HG02623 (cell line): ENCODE results near the gene RABL2A.
"Not testable (repeated sequence)": the region's sequence is repeated elsewhere in the genome, so short reads cannot be mapped to it uniquely, and the experiment has no call there.

Experiments used
- ATAC-seq: cut with Tn5 transposase; IDR thresholded peaks from one replicate; pipeline ENCODE4 v1.9.1; 2021; ENCODE audit warnings: moderate library complexity; ENCODE audit not compliant: unreplicated experiment

Gene RABL2A

GRCh38 chr2:113606036-113606435 is 21.0 kb upstream of the RABL2A start:
- ATAC-seq: not testable (repeated sequence)

- not testable (repeated sequence) for ATAC-seq
Measured at GRCh38 chr2:113609822-113610221, 17.2 kb upstream of the RABL2A start.

GRCh38 chr2:113621002-113621401 is 6.1 kb upstream of the RABL2A start:
- ATAC-seq: not testable (repeated sequence)

GRCh38 chr2:113625906-113626305 is 1.2 kb upstream of the RABL2A start:
- not testable (repeated sequence) for ATAC-seq

GRCh38 chr2:113632849-113633345 is 5.8 kb downstream of the RABL2A start:
- not testable (repeated sequence) for ATAC-seq

DNA sequence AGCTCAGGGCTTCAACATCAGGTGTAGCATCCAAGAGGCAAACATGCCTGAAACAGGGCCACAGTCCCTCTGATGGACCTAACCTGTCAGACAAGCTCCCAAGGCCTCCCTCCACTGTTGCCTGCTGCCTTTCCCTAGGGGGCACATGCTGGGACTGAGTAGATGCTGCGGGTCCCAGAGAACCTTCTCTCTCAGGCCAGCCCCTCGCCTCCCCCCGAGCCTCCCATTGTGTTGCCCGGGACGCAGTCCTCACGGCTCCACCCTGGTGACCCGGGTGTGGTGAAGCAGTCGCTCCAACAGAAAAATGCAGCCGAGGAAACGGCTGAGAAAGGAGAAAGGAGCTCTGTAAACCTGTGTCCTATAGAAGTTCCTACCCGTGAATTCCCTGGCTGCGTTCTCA is 8.3 kb downstream of the RABL2A start:
- not testable (repeated sequence) for ATAC-seq

- ATAC-seq: not testable (repeated sequence)
Measured at GRCh38 chr2:113636226-113636625, 9.2 kb downstream of the RABL2A start.

GRCh38 chr2:113638084-113638483 is 11.0 kb downstream of the RABL2A start:
- not testable (repeated sequence) for ATAC-seq

- not testable (repeated sequence) for ATAC-seq
Measured at GRCh38 chr2:113646217-113646616, 19.2 kb downstream of the RABL2A start.

- not testable (repeated sequence) for ATAC-seq
Measured at GRCh38 chr2:113650834-113651815, 24.1 kb downstream of the RABL2A start.

- not testable (repeated sequence) for ATAC-seq
Measured at GRCh38 chr2:113652599-113652998, 25.5 kb downstream of the RABL2A start.

GRCh38 chr2:113656031-113656624 is 29.1 kb downstream of the RABL2A start:
- ATAC-seq: not testable (repeated sequence)

GRCh38 chr2:113657735-113658134 is 30.7 kb downstream of the RABL2A start:
- not testable (repeated sequence) for ATAC-seq

GRCh38 chr2:113663285-113664060 is 36.4 kb downstream of the RABL2A start:
- not testable (repeated sequence) for ATAC-seq

GRCh38 chr2:113664761-113665533 is 37.9 kb downstream of the RABL2A start:
- not testable (repeated sequence) for ATAC-seq

GRCh38 chr2:113669013-113669412 is 41.9 kb downstream of the RABL2A start:
- not testable (repeated sequence) for ATAC-seq

DNA sequence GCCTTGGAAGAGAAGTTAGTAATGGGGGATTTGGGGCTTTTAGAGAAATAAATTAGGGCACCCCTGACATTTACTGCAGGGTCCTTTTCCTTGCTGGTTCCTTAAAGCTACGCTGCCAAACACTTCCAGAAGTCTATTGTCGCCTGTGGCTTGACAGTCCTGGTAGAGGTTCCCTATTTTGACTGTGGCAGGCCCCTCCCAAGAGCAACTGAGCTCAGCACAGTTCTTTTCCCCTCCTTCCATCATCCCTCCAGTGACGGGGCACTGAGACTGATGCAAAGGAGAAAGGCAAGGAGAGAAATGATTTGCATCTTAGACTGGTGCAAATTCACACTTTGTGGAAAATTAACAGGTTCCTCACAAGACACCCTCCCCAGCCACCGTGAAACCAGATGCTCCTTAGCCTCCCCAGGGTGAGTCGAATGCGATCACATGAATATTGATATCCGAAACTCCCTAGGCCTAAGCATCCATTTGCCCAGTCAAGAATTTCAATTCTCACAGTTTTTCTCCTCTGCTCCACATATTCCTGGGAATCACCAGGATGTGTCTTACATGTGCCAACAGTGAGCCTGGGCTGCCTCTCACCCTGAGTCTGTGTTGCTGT is 45.4 kb downstream of the RABL2A start:
- no peak for ATAC-seq

DNA sequence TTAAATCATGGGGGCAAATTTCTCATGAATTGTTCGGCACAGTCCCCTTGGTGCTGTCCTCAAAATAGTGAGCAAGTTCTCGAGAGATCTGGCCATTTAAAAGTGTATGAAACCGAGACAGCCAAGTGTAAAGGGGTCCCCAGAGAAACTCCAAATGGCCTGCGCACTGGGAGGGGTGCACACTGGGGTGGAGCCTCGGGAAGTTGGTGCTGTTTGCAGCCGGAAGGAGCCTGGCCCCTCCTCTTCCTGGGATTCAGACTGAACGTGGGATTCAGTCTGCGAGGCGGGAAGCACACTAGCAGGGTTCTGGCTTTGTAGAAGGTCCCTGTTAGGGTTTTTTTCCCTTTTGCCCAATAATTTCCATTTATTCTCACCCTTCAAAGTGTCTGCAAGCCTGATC is 48.8 kb downstream of the RABL2A start:
- no peak for ATAC-seq

GRCh38 chr2:113676623-113677266 is 49.7 kb downstream of the RABL2A start:
- ATAC-seq: no peak
